HepG2 (cell line): ENCODE measurements around the gene CYP2U1. TPM values are rescaled to one million over a fixed set of nuclear protein-coding genes. Genes with fewer than 3 reads are reported as not detected.

ENCODE experiments used
- ATAC-seq: fragments of 200-7000 bp; cut with Tn5 transposase; 3 replicates; pipeline ENCODE4 v1.9.1; 2020; ENCODE audit warnings: mild to moderate bottlenecking, moderate library complexity
- BruUV-seq: library from RNA; stranded (reverse); fragments of 400-500 nt; replicated peaks from 2 replicates; lab custom pipeline; 2021; lab: Mats Ljungman, UMichigan
- CTCF ChIA-PET: fragments of 300-600 bp; formaldehyde crosslinking; extraction: SDS; loops from one replicate; lab custom pipeline; 2021; ENCODE audit warnings: low total read pairs, inconsistent platforms, low intra/inter-chr PET ratio; lab: Yijun Ruan, JAX
- POLR2A ChIA-PET: fragments of 350-600 bp; sonication (Branson Sonifier 250); formaldehyde crosslinking; loops from one replicate; lab custom pipeline; 2020; ENCODE audit warnings: antibody characterized with exemption, inconsistent platforms; lab: Yijun Ruan, JAX
- DNase-seq: peaks from one replicate; pipeline ENCODE4 v3.0.0-alpha.2; 2015; ENCODE audit warnings: low spot score
- FAIRE-seq: peaks from 3 replicates; lab custom pipeline; 2011; peaks lifted over from hg19 to GRCh38; lab: Jason Lieb, UNC
- H2AFZ ChIP-seq: one replicate; pipeline ENCODE4 v1.6.1; 2011; ENCODE audit warnings: low read length, inconsistent platforms
- H3K27ac ChIP-seq: fragments of 300-600 bp; 3 replicates; pipeline ENCODE4 v1.8.0; 2011; ENCODE audit warnings: mixed run types, mild to moderate bottlenecking, mixed read lengths, low read length, inconsistent platforms; ENCODE audit not compliant: insufficient read depth; ENCODE audit errors: extremely low read length
- H3K27me3 ChIP-seq, 2 experiments: fragments of 200-600 bp in 1 of 2; 2 replicates in 1 of 2; 3 replicates in 1 of 2; pipeline versions ENCODE4 v1.6.0 to v1.8.0; 2011; ENCODE audit warnings: low read length in 2 of 2, mild to moderate bottlenecking in 2 of 2, moderate library complexity in 2 of 2, inconsistent platforms in 1 of 2; ENCODE audit not compliant: insufficient read depth in 2 of 2, control insufficient read depth in 1 of 2
- H3K36me3 ChIP-seq, 2 experiments: fragments of 200-600 bp in 1 of 2; replicated peaks in 1 of 2; 2 replicates in 1 of 2; 3 replicates in 1 of 2; pipeline versions ENCODE4 v1.5.1 to v1.8.0; 2011; ENCODE audit warnings: low read length in 2 of 2, inconsistent platforms in 1 of 2; ENCODE audit not compliant: insufficient read depth in 2 of 2, control insufficient read depth in 1 of 2
- H3K4me1 ChIP-seq: 2 replicates; pipeline ENCODE4 v1.5.1; 2012; ENCODE audit warnings: low read length, inconsistent platforms; ENCODE audit not compliant: insufficient read depth
- H3K4me2 ChIP-seq: 2 replicates; pipeline ENCODE4 v1.6.0; 2011; ENCODE audit warnings: low read depth, low read length, inconsistent platforms
- H3K4me3 ChIP-seq, 3 experiments: fragments of 200-600 bp in 1 of 3; sonication (generic), shearing (Covaris generic) in 1 of 3; replicated peaks in 1 of 3; 2 replicates each; pipeline ENCODE4 v1.5.1; 2011 to 2016; ENCODE audit warnings: low read length in 3 of 3, inconsistent platforms in 2 of 3, low read depth in 2 of 3, mild to moderate bottlenecking in 2 of 3, control low read depth in 1 of 3, mixed read lengths in 1 of 3; ENCODE audit not compliant: insufficient read depth in 1 of 3
- H3K79me2 ChIP-seq: one replicate; pipeline ENCODE4 v1.6.1; 2011; ENCODE audit warnings: low read length, inconsistent platforms; ENCODE audit not compliant: insufficient read depth
- H3K9ac ChIP-seq: 2 replicates; pipeline ENCODE4 v1.6.0; 2011; ENCODE audit warnings: mild to moderate bottlenecking, low read depth, low read length, inconsistent platforms; ENCODE audit not compliant: insufficient read depth
- H3K9me3 ChIP-seq: 2 replicates; pipeline ENCODE4 v1.5.1; 2012; ENCODE audit warnings: mild to moderate bottlenecking, low read length
- H4K20me1 ChIP-seq: 2 replicates; pipeline ENCODE4 v1.6.0; 2011; ENCODE audit warnings: inconsistent platforms, mild to moderate bottlenecking, low read length, moderate library complexity; ENCODE audit not compliant: insufficient read depth
- HCFC1 ChIP-seq: fragments of 150-350 bp; IDR thresholded peaks from 2 replicates; pipeline ENCODE4 v1.6.1; 2014; ENCODE audit warnings: low read depth, low read length
- KAT7 ChIP-seq: IDR thresholded peaks from 2 replicates; pipeline ENCODE4 v1.6.1; 2018; ENCODE audit warnings: borderline replicate concordance, missing compliant biosample characterization
- MIXL1 ChIP-seq: IDR thresholded peaks from 2 replicates; pipeline ENCODE4 v1.6.1; 2016
- PRMT3 ChIP-seq: sonication (generic); formaldehyde crosslinking; IDR thresholded peaks from 2 replicates; pipeline ENCODE4 v1.8.1; 2022; ENCODE audit warnings: low read depth, mild to moderate bottlenecking, moderate library complexity, missing genetic modification reagents, borderline replicate concordance
- RFXANK ChIP-seq: IDR thresholded peaks from 2 replicates; pipeline ENCODE4 v1.6.1; 2016
- RORA ChIP-seq: sonication (generic); formaldehyde crosslinking; IDR thresholded peaks from 2 replicates; pipeline ENCODE4 v1.5.0; 2020; ENCODE audit warnings: mild to moderate bottlenecking, missing genetic modification reagents, moderate library complexity
- SRF ChIP-seq: IDR thresholded peaks from 2 replicates; pipeline ENCODE4 v1.6.1; 2011; ENCODE audit warnings: mild to moderate bottlenecking, low read depth, low read length, moderate library complexity
- TCF7 ChIP-seq: sonication (generic); IDR thresholded peaks from 2 replicates; pipeline ENCODE4 v1.6.1; 2016; ENCODE audit warnings: antibody characterized with exemption, low read depth
- ZFY ChIP-seq: sonication (generic); formaldehyde crosslinking; IDR thresholded peaks from 2 replicates; pipeline ENCODE4 v1.4.0; 2020; ENCODE audit warnings: missing genetic modification reagents
- ZFYVE20 ChIP-seq: sonication (generic); formaldehyde crosslinking; IDR thresholded peaks from 2 replicates; pipeline ENCODE4 v1.8.0; 2023; ENCODE audit warnings: low read depth, mild to moderate bottlenecking, moderate library complexity, missing genetic modification reagents, borderline replicate concordance
- ZNF34 ChIP-seq: sonication (generic); formaldehyde crosslinking; IDR thresholded peaks from 2 replicates; pipeline ENCODE4 v1.4.0; 2020; ENCODE audit warnings: mild to moderate bottlenecking, missing genetic modification reagents, borderline replicate concordance
- ZNF839 ChIP-seq: sonication (generic); formaldehyde crosslinking; IDR thresholded peaks from 2 replicates; pipeline ENCODE4 v1.4.0; 2020; ENCODE audit warnings: missing genetic modification reagents, mild to moderate bottlenecking, borderline replicate concordance
- WGBS: methylation state at CpG from one replicate; pipeline ENCODE4 v1.1.6; 2017; ENCODE audit warnings: low lambda C conversion rate; 5-methylcytosine and 5-hydroxymethylcytosine counted together
- in situ Hi-C: cut with HindIII; loops from 2 replicates; pipeline ENCODE4 v1.10.0; 2017; ENCODE audit warnings: low pct_unique_long_range_greater_than_20kb; ENCODE audit not compliant: extremely low pct_ligation_motif_present
- intact Hi-C: fragments of 100-400 bp; cut with micrococcal nuclease; formaldehyde crosslinking; loops from one replicate; pipeline ENCODE4 v1.10.0; 2022; ENCODE audit not compliant: unreplicated experiment
- polyA plus RNA-seq, 8 experiments: library from polyadenylated mRNA; depleted of rRNA in 3 of 8; stranded (reverse) in 7 of 8; unstranded in 1 of 8; fragments of >200 nt; fragmentation: Illumina TruSeq in 4 of 8; extraction: Trizol in 4 of 8; gene quantifications; 2 replicates each; pipeline versions ENCODE4 v1.2.1 to v1.2.3, GENCODE V29; 2011 to 2016; ENCODE audit warnings: low read depth in 4 of 8, missing spikeins in 1 of 8, mixed read lengths in 1 of 8; ENCODE audit not compliant: insufficient read depth in 1 of 8
- total RNA-seq, 5 experiments: library from RNA; depleted of rRNA; stranded (reverse); fragments of >200 nt; fragmentation: Illumina TruSeq; extraction: Trizol; gene quantifications; 2 replicates each; pipeline ENCODE4 v1.2.3, GENCODE V29; 2016; ENCODE audit warnings: low read depth in 1 of 5
- TF ChIP-seq, protein P1 (sequence below): sonication (generic); formaldehyde crosslinking; IDR thresholded peaks from 2 replicates; pipeline ENCODE4 v1.5.0; 2020; ENCODE audit warnings: missing genetic modification reagents
- TF ChIP-seq, protein P2 (sequence below): sonication (generic); formaldehyde crosslinking; IDR thresholded peaks from 2 replicates; pipeline ENCODE4 v1.4.0; 2020; ENCODE audit warnings: mild to moderate bottlenecking, missing genetic modification reagents
- TF ChIP-seq, protein P3 (sequence below): sonication (generic); formaldehyde crosslinking; IDR thresholded peaks from 2 replicates; pipeline ENCODE4 v1.4.0; 2020; ENCODE audit warnings: mild to moderate bottlenecking, low read depth, missing genetic modification reagents
- TF ChIP-seq, protein P4 (sequence below): sonication (generic); formaldehyde crosslinking; IDR thresholded peaks from 2 replicates; pipeline ENCODE4 v1.9.0; 2021; ENCODE audit warnings: mild to moderate bottlenecking, missing genetic modification reagents

The CYP2U1 gene
- total and polyA plus RNA-seq, 2 of the 13 experiments (the other 11 are each of a cell fraction or from before 2014, with no cell fraction given): 1.4 to 3.4 TPM

DNA sequence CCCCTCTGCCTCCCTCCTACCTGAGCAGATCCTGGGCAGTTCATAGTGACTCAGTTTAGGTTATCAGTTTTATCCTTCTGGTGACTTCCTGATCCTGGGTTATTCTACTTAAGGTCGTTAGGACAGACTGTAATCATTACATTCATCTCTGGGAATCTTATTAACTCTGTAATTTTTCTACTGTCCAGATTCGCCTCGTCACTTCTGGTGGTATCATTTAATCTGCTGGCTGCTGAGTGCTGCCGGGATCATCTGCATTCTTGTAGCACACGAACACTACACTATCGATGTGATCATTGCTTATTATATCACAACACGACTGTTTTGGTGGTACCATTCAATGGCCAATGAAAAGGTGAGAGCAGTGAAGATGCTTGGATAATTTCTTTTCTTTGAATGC, 23.0 kb upstream of the CYP2U1 start:
- no peak overlapping the region for H3K27ac ChIP-seq
- no peaks in the 10 kb centered on the region for H4K20me1 ChIP-seq
- 90% methylated on average over 7 of the region's 7 CpGs for WGBS
- H3K4me1 ChIP-seq: no peaks in the 10 kb centered on the region
- no peak overlapping the region for H3K9ac ChIP-seq
- in situ Hi-C loops: no loop called here
- DNase-seq (no peak), ATAC-seq (no peak), FAIRE-seq (no peak)
- H3K36me3 ChIP-seq: no peaks in the 10 kb centered on the region
- H3K9me3 ChIP-seq: no peaks in the 10 kb centered on the region
- ChIA-PET POLR2A (no interaction called here), CTCF (no interaction called here)
- no TSS peak for BruUV-seq
- no peak overlapping the region for H3K4me2 ChIP-seq
- no peaks in the 10 kb centered on the region for H3K79me2 ChIP-seq
- H2AFZ ChIP-seq: no peak overlapping the region
- H3K4me3 ChIP-seq: no peak overlapping the region
- intact Hi-C loops: no loop called here
- no peaks in the 10 kb centered on the region for H3K27me3 ChIP-seq
- no peak for TF ChIP-seq SRF
- TF ChIP-seq, protein P1, sequence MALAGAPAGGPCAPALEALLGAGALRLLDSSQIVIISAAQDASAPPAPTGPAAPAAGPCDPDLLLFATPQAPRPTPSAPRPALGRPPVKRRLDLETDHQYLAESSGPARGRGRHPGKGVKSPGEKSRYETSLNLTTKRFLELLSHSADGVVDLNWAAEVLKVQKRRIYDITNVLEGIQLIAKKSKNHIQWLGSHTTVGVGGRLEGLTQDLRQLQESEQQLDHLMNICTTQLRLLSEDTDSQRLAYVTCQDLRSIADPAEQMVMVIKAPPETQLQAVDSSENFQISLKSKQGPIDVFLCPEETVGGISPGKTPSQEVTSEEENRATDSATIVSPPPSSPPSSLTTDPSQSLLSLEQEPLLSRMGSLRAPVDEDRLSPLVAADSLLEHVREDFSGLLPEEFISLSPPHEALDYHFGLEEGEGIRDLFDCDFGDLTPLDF: no peak
- no peak for TF ChIP-seq PRMT3 (CRISPR knock-in tag)
- TF ChIP-seq, protein P2, sequence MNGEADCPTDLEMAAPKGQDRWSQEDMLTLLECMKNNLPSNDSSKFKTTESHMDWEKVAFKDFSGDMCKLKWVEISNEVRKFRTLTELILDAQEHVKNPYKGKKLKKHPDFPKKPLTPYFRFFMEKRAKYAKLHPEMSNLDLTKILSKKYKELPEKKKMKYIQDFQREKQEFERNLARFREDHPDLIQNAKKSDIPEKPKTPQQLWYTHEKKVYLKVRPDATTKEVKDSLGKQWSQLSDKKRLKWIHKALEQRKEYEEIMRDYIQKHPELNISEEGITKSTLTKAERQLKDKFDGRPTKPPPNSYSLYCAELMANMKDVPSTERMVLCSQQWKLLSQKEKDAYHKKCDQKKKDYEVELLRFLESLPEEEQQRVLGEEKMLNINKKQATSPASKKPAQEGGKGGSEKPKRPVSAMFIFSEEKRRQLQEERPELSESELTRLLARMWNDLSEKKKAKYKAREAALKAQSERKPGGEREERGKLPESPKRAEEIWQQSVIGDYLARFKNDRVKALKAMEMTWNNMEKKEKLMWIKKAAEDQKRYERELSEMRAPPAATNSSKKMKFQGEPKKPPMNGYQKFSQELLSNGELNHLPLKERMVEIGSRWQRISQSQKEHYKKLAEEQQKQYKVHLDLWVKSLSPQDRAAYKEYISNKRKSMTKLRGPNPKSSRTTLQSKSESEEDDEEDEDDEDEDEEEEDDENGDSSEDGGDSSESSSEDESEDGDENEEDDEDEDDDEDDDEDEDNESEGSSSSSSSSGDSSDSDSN (CRISPR knock-in tag): no peak
- no peak for TF ChIP-seq KAT7 (CRISPR knock-in tag)
- no peak for TF ChIP-seq ZFYVE20 (CRISPR knock-in tag)
- TF ChIP-seq ZNF34 (CRISPR knock-in tag): no peak
- no peak for TF ChIP-seq ZNF839
- TF ChIP-seq HCFC1: no peak
- TF ChIP-seq TCF7: no peak
- TF ChIP-seq RFXANK (CRISPR knock-in tag): no peak
- TF ChIP-seq MIXL1 (CRISPR knock-in tag): no peak
- TF ChIP-seq, protein P3, sequence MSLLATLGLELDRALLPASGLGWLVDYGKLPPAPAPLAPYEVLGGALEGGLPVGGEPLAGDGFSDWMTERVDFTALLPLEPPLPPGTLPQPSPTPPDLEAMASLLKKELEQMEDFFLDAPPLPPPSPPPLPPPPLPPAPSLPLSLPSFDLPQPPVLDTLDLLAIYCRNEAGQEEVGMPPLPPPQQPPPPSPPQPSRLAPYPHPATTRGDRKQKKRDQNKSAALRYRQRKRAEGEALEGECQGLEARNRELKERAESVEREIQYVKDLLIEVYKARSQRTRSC (CRISPR knock-in tag): no peak
- TF ChIP-seq, protein P4, sequence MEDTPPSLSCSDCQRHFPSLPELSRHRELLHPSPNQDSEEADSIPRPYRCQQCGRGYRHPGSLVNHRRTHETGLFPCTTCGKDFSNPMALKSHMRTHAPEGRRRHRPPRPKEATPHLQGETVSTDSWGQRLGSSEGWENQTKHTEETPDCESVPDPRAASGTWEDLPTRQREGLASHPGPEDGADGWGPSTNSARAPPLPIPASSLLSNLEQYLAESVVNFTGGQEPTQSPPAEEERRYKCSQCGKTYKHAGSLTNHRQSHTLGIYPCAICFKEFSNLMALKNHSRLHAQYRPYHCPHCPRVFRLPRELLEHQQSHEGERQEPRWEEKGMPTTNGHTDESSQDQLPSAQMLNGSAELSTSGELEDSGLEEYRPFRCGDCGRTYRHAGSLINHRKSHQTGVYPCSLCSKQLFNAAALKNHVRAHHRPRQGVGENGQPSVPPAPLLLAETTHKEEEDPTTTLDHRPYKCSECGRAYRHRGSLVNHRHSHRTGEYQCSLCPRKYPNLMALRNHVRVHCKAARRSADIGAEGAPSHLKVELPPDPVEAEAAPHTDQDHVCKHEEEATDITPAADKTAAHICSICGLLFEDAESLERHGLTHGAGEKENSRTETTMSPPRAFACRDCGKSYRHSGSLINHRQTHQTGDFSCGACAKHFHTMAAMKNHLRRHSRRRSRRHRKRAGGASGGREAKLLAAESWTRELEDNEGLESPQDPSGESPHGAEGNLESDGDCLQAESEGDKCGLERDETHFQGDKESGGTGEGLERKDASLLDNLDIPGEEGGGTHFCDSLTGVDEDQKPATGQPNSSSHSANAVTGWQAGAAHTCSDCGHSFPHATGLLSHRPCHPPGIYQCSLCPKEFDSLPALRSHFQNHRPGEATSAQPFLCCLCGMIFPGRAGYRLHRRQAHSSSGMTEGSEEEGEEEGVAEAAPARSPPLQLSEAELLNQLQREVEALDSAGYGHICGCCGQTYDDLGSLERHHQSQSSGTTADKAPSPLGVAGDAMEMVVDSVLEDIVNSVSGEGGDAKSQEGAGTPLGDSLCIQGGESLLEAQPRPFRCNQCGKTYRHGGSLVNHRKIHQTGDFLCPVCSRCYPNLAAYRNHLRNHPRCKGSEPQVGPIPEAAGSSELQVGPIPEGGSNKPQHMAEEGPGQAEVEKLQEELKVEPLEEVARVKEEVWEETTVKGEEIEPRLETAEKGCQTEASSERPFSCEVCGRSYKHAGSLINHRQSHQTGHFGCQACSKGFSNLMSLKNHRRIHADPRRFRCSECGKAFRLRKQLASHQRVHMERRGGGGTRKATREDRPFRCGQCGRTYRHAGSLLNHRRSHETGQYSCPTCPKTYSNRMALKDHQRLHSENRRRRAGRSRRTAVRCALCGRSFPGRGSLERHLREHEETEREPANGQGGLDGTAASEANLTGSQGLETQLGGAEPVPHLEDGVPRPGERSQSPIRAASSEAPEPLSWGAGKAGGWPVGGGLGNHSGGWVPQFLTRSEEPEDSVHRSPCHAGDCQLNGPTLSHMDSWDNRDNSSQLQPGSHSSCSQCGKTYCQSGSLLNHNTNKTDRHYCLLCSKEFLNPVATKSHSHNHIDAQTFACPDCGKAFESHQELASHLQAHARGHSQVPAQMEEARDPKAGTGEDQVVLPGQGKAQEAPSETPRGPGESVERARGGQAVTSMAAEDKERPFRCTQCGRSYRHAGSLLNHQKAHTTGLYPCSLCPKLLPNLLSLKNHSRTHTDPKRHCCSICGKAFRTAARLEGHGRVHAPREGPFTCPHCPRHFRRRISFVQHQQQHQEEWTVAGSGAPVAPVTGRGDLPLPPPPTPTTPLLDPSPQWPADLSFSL: no peak
- TF ChIP-seq RORA (CRISPR knock-in tag): no peak
- no peak for TF ChIP-seq ZFY (CRISPR knock-in tag)
